ENCODE results near the gene ADARB1. TPM values are rescaled to one million over a fixed set of nuclear protein-coding genes. Genes with fewer than 3 reads are reported as not detected.

Gene ADARB1
- total and polyA plus RNA-seq, 2 of the 8 experiments (the other 6 are each of a cell fraction or from before 2014, with no cell fraction given): 4.7 to 14.9 TPM

DNA sequence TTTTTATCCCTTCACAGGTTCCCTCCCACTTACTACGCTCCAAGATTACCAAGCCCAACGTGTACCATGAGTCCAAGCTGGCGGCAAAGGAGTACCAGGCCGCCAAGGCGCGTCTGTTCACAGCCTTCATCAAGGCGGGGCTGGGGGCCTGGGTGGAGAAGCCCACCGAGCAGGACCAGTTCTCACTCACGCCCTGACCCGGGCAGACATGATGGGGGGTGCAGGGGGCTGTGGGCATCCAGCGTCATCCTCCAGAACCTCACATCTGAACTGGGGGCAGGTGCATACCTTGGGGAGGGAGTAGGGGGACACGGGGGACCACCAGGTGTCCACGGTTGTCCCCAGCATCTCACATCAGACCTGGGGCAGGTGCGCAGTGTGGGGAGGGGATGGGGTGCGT lies 147.6 kb downstream of the ADARB1 start:
- POLR2A ChIA-PET (ENCODE audit: partially characterized antibody): no interaction called here
- H2AFZ ChIP-seq (ENCODE audit: low read length): no peak overlapping the region
- H2AK5ac ChIP-seq (ENCODE audit: low read depth, low read length): no peak overlapping the region
- no peak overlapping the region for H4K8ac ChIP-seq (ENCODE audit: extremely low read depth, insufficient read depth, low read length)
- H3K27ac ChIP-seq (ENCODE audit: low read depth, low read length): no peak overlapping the region
- H2BK15ac ChIP-seq (ENCODE audit: low read length): no peak overlapping the region
- H2BK120ac ChIP-seq (replicated peaks; ENCODE audit: low read depth, low read length): no peak overlapping the region
- H3K14ac ChIP-seq (ENCODE audit: insufficient read length): no peak overlapping the region
- no peak overlapping the region for H3K4ac ChIP-seq (replicated peaks; ENCODE audit: insufficient read length, low read depth, low read length)
- H3K79me2 ChIP-seq (ENCODE audit: control insufficient read depth in 1 of 2, insufficient read depth in 2 of 2, low read length in 2 of 2): no peaks in the 10 kb centered on the region
- H3K4me3 ChIP-seq (ENCODE audit: extremely low read depth in 1 of 4, insufficient read depth in 2 of 4, low read depth in 3 of 4, low read length in 4 of 4): no peak overlapping the region
- H2BK5ac ChIP-seq (ENCODE audit: low read depth, low read length): no peak overlapping the region
- FAIRE-seq (no peak), DNase-seq (ENCODE audit: low read depth in 1 of 2, low spot score in 2 of 2) (no peak)
- no peak overlapping the region for H3K9ac ChIP-seq (replicated peaks in 1 of 4; ENCODE audit: extremely low read depth in 1 of 4, low read depth in 3 of 4, low read length in 3 of 4)
- no peak overlapping the region for H4K5ac ChIP-seq (ENCODE audit: insufficient read length, low read depth, low read length)
- H4K91ac ChIP-seq (replicated peaks; ENCODE audit: insufficient read length, low read length): no peak overlapping the region
- no peak overlapping the region for H3K4me2 ChIP-seq (ENCODE audit: insufficient read depth in 1 of 2, low read depth in 2 of 2, low read length in 2 of 2)
- no peaks in the 10 kb centered on the region for H4K20me1 ChIP-seq (replicated peaks in 1 of 2; ENCODE audit: control insufficient read depth in 1 of 2, insufficient read depth in 2 of 2, low read length in 2 of 2)
- no peaks in the 10 kb centered on the region for H3K36me3 ChIP-seq (ENCODE audit: control insufficient read depth in 2 of 4, insufficient read depth in 4 of 4, low read length in 3 of 4)
- H3K56ac ChIP-seq (replicated peaks; ENCODE audit: insufficient read length, low read depth, low read length): no peak overlapping the region
- CTCF ChIA-PET (ENCODE audit: partially characterized antibody): interaction anchor here (1.2 kb wide), 1 partner anchor 74 kb away, joined by 3 read pairs; no protein-coding TSS in a partner anchor
- no peak overlapping the region for H3K23ac ChIP-seq (ENCODE audit: insufficient read length)
- no peaks in the 10 kb centered on the region for H3K79me1 ChIP-seq (ENCODE audit: low read depth, low read length)
- H3K23me2 ChIP-seq (ENCODE audit: low read depth, low read length): no peaks in the 10 kb centered on the region
- no peak overlapping the region for H2BK12ac ChIP-seq (ENCODE audit: low read depth, low read length)
- no peak overlapping the region for H2BK20ac ChIP-seq (ENCODE audit: low read length)
- WGBS, 2 experiments (ENCODE audit: extremely low coverage in 1 of 2, insufficient coverage in 1 of 2, insufficient read length in 1 of 2, insufficient replicate concordance in 2 of 2, low coverage in 1 of 2, low lambda C conversion rate in 2 of 2, missing lambda C conversion rate in 1 of 2): 96% methylated on average over 14 of the region's 15 CpGs; no CpG with 5 or more reads in 1 of the 2 experiments
- no peaks in the 10 kb centered on the region for H3K27me3 ChIP-seq (replicated peaks in 1 of 4; ENCODE audit: control insufficient read depth in 3 of 4, extremely low read depth in 1 of 4, insufficient read depth in 3 of 4, low read length in 3 of 4)
- no peak overlapping the region for H3K18ac ChIP-seq (ENCODE audit: extremely low read depth, low read length)
- H3K9me3 ChIP-seq (ENCODE audit: insufficient read depth in 2 of 2, low read depth in 1 of 2, low read length in 1 of 2): 0 out of 4 replicates have a peak, but pooled peaks cover 0 to 3% of the 10 kb centered on the region in 2 experiments
- H3K4me1 ChIP-seq (replicated peaks in 1 of 4; ENCODE audit: control insufficient read depth in 3 of 4, insufficient read depth in 4 of 4, low read length in 3 of 4): peaks cover 0 to 3% (median 0%) of the 10 kb centered on the region in 4 experiments; a peak in 1 of 7 replicates

Measured in H1 (cell line).